Small intestine (tissue), 7 donors: Measurements from ENCODE around the gene SHISAL1. TPM values are rescaled to one million over a fixed set of nuclear protein-coding genes. Genes with fewer than 3 reads are reported as not detected.
"Not testable (repeated sequence)": the region's sequence is repeated elsewhere in the genome, so short reads cannot be mapped to it uniquely, and the experiment has no call there.

Experiments
- DNase-seq, 2 donors: peaks; one replicate each; pipeline versions ENCODE4 v3.0.0 to v3.0.0-alpha.2; 2013
- FAIRE-seq: peaks from 2 replicates; lab custom pipeline; 2012; peaks lifted over from hg19 to GRCh38; lab: Jason Lieb, UNC
- H3K27ac ChIP-seq, 3 donors: one replicate each; pipeline ENCODE4 v1.5.1; 2013; ENCODE audit warnings: low read length in 2 of 3, mild to moderate bottlenecking in 2 of 3, control low read depth in 1 of 3, inconsistent platforms in 1 of 3, low read depth in 1 of 3, moderate library complexity in 1 of 3
- H3K27me3 ChIP-seq, 3 donors: one replicate each; pipeline ENCODE4 v1.6.1; 2013; ENCODE audit warnings: low read length in 3 of 3, inconsistent platforms in 1 of 3; ENCODE audit not compliant: control insufficient read depth in 3 of 3, insufficient read depth in 3 of 3
- H3K36me3 ChIP-seq, 3 donors: one replicate each; pipeline ENCODE4 v1.6.1; 2013; ENCODE audit warnings: low read length in 3 of 3, inconsistent platforms in 1 of 3, low read depth in 1 of 3, mild to moderate bottlenecking in 1 of 3, moderate library complexity in 1 of 3; ENCODE audit not compliant: control insufficient read depth in 3 of 3, insufficient read depth in 2 of 3
- H3K4me1 ChIP-seq, 3 donors: one replicate each; pipeline ENCODE4 v1.6.1; 2013; ENCODE audit warnings: low read length in 2 of 3, inconsistent platforms in 1 of 3, low read depth in 1 of 3, mild to moderate bottlenecking in 1 of 3, moderate library complexity in 1 of 3; ENCODE audit not compliant: control insufficient read depth in 3 of 3, insufficient read depth in 2 of 3
- H3K4me3 ChIP-seq, 3 donors: one replicate each; pipeline ENCODE4 v1.5.1; 2013; ENCODE audit warnings: low read length in 3 of 3, control low read depth in 1 of 3, inconsistent platforms in 1 of 3, low read depth in 1 of 3, mild to moderate bottlenecking in 1 of 3, moderate library complexity in 1 of 3
- H3K9me3 ChIP-seq, 2 donors: one replicate each; pipeline ENCODE4 v1.6.1; 2013; ENCODE audit warnings: low read depth in 1 of 2, low read length in 1 of 2; ENCODE audit not compliant: control insufficient read depth in 2 of 2, insufficient read depth in 1 of 2
- WGBS, 3 donors: extraction: QIAGEN DNeasy Blood & Tissue Kit; methylation state at CpG; one replicate each; pipeline ENCODE4 v1.1.7; 2013; 5-methylcytosine and 5-hydroxymethylcytosine counted together
- polyA plus RNA-seq, 4 donors: library from polyadenylated mRNA; stranded (reverse) in 3 of 4; unstranded in 1 of 4; fragments of 200-250 nt in 3 of 4; fragments of 120-200 nt in 1 of 4; gene quantifications; one replicate each; pipeline versions ENCODE4 v1.2.1 to v1.2.3, GENCODE V29; 2013
- donor health status: healthy with polysubstance abuse.
- donor health status: control.
- donor health status: control.
- donor health status: Bipolar disorder and iron deficiency.
- donor health status: healthy.

SHISAL1 gene
- polyA plus RNA-seq, 4 donors: under 0.01 to 1.2 (median 0.55) TPM

DNA sequence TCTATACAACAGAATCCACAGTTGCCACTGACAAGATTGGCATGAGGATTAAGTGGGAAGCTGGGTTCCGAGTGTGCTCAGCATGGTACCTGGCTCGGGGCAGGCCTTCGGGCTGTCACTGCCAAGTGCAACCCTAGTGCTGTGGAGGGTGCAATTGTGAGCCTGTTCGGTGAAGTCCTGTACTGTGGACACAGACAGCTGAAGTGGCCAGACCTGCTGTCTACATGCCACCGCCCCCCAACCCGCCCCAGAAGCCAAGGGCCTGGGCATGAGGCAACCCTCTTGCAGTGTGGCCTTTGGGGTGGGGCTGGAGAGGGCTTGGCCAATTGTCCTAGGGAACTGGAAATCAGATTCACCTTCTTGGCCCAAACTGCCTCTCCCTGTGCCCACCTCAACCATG, 15.6 kb upstream of the SHISAL1 start:
- no peaks in the 10 kb centered on the region for H3K36me3 ChIP-seq
- peaks cover 7 to 47% (median 9%) of the 10 kb centered on the region in 3 donors for H3K27me3 ChIP-seq
- no peak overlapping the region for H3K27ac ChIP-seq
- H3K4me3 ChIP-seq: no peak overlapping the region
- DNase-seq: no peak
- 80 to 90% (median 82%) methylated on average over 6 of the region's 6 CpGs for WGBS, 3 donors
- peaks cover 0 to 3% (median 0%) of the 10 kb centered on the region in 3 donors for H3K4me1 ChIP-seq
- no peaks in the 10 kb centered on the region for H3K9me3 ChIP-seq
- FAIRE-seq: no peak

DNA sequence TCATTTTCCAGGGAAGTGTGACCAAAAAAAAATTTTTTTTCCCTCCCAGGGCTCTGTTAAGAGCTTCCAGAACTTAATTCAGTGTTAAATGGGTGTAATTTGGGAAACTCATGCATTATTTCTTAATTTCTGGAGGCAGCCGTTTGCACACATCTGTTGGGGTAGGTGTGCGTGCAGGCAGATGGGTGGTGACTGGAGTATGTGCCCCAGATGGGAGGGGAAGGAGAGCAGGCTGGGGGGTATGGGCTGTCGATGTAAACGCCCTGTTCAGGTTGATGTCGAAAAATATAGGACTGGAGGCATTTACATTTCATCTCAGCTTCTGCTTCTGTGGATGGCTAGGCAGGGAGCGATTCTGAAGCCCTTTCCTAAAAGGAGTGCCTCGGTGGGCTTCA, 13.7 kb upstream of the SHISAL1 start:
- Histone ChIP-seq H3K9me3 (no peaks in the 10 kb centered on the region), H3K4me1 (peaks cover 0 to 3% (median 0%) of the 10 kb centered on the region in 3 donors), H3K27me3 (peaks cover 4 to 32% (median 9%) of the 10 kb centered on the region in 3 donors), H3K36me3 (no peaks in the 10 kb centered on the region), H3K27ac (no peak overlapping the region), H3K4me3 (peak overlapping the region in 1 of 3 donors; percentile 45)
- FAIRE-seq: no peak
- WGBS, 3 donors: 61 to 79% (median 73%) methylated on average over 7 of the region's 7 CpGs
- no peak for DNase-seq

DNA sequence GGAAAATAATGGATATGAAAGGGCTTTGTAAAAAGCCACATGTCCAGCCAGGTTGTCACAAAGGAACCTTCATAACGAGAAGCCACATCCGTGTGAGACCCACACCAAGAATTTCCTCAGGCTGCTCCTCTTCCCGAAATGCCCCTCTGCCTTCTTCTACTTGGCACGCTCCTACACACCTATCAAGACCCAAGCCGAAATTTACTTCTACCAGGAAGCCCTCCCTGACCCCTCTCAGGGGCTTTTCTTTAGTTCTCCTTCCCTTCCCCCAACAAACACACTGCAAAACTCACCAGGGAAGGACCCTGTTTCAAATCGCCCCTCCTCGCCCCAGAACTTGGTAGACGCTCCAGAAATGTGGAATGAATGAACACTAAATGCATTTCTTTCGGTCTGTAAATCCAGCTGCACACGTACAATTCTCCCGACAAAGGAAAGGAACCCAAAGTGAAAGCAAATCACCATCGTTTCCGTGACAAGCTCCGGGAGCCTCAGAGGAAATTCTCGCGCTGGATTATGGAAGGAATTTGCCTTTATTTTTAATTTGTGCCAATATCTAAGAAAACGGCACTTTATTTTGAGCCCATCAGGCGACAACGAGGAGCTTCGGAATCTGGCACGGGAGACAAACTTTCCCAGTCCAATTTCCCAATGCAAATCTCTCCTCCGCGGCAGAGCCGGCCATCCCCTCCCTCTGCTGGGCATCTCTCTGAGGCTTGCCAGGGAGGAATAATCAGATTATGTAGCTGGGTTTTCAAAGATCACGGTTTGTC, 13.2 kb upstream of the SHISAL1 start:
- H3K36me3 ChIP-seq: no peaks in the 10 kb centered on the region
- no peaks in the 10 kb centered on the region for H3K9me3 ChIP-seq
- peaks cover 0 to 3% (median 0%) of the 10 kb centered on the region in 3 donors for H3K4me1 ChIP-seq
- DNase-seq (peak; percentile 17 to 29), FAIRE-seq (no peak)
- H3K4me3 ChIP-seq: peak overlapping the region in 2 of 3 donors; percentile 39 to 45
- H3K27ac ChIP-seq: no peak overlapping the region
- H3K27me3 ChIP-seq: peaks cover 3 to 30% (median 9%) of the 10 kb centered on the region in 3 donors
- WGBS, 3 donors: 20 to 27% (median 23%) methylated on average over 25 of the region's 25 CpGs

DNA sequence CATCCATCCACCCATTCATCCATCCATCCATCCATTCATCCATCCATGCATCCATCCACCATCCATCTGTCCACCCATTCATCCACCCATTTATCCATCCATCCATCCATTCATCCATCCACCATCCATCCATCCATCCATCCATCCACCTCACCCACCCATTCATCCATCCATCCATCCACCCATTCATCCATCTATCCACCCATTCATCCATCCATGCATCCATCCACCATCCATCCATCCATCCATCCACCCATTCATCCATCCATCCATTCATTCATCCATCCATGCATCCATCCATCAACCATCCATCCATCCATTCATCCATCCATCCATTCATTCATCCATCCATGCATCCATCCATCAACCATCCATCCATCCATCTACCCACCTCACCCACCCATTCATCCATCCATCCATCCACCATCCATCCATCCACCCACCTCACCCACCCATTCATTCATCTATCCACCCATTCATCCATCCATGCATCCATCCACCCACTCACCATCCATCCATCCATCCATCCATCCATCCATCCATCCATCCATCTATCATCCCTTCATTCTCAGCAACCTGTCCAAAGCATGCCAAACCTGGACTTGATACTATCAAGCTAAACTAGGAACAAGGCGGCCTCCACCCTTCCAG, 10.5 kb upstream of the SHISAL1 start:
- not testable (repeated sequence) for H3K9me3 ChIP-seq, H3K27me3 ChIP-seq, H3K4me3 ChIP-seq, H3K36me3 ChIP-seq, DNase-seq, H3K4me1 ChIP-seq, FAIRE-seq, H3K27ac ChIP-seq
- 93 to 94% (median 93%) methylated on average over 1 of the region's 1 CpG for WGBS, 3 donors

DNA sequence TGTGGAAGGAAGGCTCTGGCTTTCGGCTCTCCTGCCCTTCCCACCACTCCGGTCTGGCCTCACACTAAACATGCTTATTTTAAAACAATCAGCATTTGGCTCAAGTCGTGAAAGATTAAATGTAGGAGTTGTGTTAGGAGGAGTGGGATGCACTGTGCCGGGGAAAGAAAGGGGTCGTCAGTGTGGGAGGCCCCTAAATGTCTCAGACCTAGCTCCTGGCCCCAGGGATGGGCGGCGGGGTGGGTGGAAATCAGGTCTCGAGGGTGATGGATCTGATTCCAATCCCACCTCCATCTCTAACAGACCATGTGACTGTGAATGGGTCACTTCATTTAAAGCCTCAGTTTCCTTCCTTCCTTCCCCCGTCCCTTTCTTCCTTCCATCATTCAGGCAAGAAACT, 6.9 kb upstream of the SHISAL1 start:
- H3K9me3 ChIP-seq: no peaks in the 10 kb centered on the region
- H3K4me1 ChIP-seq: no peaks in the 10 kb centered on the region
- FAIRE-seq: no peak
- H3K36me3 ChIP-seq: no peaks in the 10 kb centered on the region
- 73 to 81% (median 81%) methylated on average over 9 of the region's 9 CpGs for WGBS, 3 donors
- peaks cover 0 to 2% (median 0%) of the 10 kb centered on the region in 3 donors for H3K27me3 ChIP-seq
- H3K27ac ChIP-seq: no peak overlapping the region
- H3K4me3 ChIP-seq: no peak overlapping the region
- DNase-seq: no peak

DNA sequence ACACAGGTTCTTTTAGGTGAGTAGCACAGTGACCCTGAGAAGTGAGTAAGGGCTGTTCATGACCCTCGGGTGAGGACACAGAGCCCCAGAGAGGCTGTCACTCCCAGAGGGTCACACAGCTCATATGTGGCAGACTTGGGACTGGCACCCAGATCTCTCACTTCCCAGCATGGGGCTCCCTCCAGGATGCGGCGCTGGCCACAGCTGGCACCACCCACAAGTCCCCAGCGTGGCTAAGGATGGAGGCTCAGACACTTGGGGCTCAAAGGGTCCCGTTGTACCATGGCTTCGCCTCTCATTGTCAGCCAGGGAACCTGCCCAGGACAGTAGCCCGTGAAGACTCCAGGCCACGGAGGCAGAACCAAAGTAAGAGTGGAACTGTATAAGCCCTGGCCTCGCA, 6.0 kb upstream of the SHISAL1 start:
- no peaks in the 10 kb centered on the region for H3K4me1 ChIP-seq
- FAIRE-seq (no peak), DNase-seq (no peak)
- no peak overlapping the region for H3K27ac ChIP-seq
- no peaks in the 10 kb centered on the region for H3K9me3 ChIP-seq
- WGBS, 3 donors: 78 to 85% (median 83%) methylated on average over 9 of the region's 9 CpGs
- no peak overlapping the region for H3K4me3 ChIP-seq
- H3K36me3 ChIP-seq: no peaks in the 10 kb centered on the region
- no peaks in the 10 kb centered on the region for H3K27me3 ChIP-seq

DNA sequence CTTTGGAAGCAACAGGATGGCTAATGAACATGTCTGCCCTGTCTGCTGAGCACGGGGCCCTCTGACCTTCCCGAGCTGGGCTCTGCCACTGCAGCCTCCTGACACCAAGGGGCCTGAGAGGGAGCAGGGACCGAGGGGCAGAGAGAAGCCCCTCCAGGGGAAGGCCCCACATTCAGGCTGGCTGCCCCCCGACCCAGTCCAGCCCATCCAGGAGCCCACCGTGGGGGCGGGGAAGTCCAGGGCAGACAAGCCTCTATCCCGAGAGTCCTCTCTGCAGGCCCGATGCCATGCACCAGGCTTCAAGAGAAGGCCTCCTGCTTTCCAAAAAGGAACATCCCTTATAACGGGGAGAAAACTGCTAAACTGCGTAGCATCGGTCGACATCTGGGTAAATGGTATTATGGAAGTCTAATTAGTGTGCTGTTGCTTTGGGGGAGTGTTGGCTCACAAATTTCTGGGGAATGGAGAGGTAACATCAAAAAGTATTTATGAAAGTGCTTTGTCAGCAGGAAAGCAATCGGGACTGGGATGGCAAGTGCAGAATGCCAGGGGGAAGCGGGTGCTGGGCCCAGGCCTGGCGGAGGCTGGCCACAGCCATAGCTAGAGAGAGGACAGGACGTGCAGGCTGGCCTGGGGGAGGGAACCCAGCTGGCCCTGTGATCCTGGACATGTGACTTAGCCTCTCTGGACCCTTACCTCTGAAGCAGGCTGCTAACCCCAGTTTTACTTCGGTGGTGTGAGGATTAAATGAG, 5.3 kb upstream of the SHISAL1 start:
- no peak for FAIRE-seq
- H3K36me3 ChIP-seq: no peaks in the 10 kb centered on the region

DNA sequence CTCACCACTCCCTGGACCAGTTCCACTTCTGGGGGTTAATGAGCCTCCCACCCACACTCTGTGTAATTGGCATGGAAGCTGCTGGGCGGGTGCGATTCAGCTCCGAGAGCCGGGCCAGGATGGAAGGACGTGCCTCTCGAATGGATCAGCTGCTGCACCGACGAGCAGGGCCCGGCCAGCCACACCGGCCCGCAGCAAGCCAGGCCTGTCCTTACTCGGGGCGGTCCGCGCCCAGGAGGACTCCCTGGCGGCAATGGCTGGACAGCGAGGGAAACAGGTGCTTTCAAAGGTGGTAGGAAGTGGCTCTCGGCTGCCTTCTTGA, 4.3 kb upstream of the SHISAL1 start:
- no peak overlapping the region for H3K27ac ChIP-seq
- H3K9me3 ChIP-seq: no peaks in the 10 kb centered on the region
- no peaks in the 10 kb centered on the region for H3K36me3 ChIP-seq
- H3K27me3 ChIP-seq: no peaks in the 10 kb centered on the region
- FAIRE-seq (no peak), DNase-seq (no peak)
- WGBS, 3 donors: 84 to 88% (median 87%) methylated on average over 18 of the region's 18 CpGs
- no peaks in the 10 kb centered on the region for H3K4me1 ChIP-seq
- H3K4me3 ChIP-seq: no peak overlapping the region

More for the DNA sequence above, 5.3 kb upstream of the SHISAL1 start:
- Histone ChIP-seq H3K27ac (no peak overlapping the region), H3K4me3 (no peak overlapping the region), H3K9me3 (no peaks in the 10 kb centered on the region), H3K27me3 (no peaks in the 10 kb centered on the region), H3K4me1 (no peaks in the 10 kb centered on the region)
- 73 to 83% (median 78%) methylated on average over 16 to 17 of the region's 17 CpGs for WGBS, 3 donors
- DNase-seq: no peak
